ENCODE data around the gene PHTF2. TPM values are rescaled to one million over a fixed set of nuclear protein-coding genes. Genes with fewer than 3 reads are reported as not detected.

The PHTF2 gene
- total and polyA plus RNA-seq, 10 of the 15 experiments (the other 5 are each of a cell fraction or from before 2014, with no cell fraction given): 12.9 to 41.8 (median 27.0) TPM

DNA sequence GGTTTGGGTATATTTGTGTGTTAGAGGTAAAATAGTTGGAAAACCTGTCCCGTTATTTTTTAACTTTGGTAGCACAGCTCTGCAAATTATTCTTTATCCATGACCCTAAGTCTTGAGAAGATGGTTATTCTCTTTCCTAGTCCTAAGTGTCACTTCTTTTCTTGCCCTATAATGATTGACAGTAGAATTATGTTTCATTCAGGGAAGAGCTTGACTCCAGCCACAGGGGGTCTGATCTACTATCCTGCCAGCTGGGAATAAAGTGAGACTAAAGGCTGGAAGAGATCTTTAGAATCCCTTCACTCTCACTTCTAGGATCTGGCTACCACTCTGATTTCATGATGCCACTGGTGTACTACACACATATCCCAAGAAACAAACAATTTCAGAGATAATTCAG, 90.4 kb downstream of the PHTF2 start:
- in situ Hi-C loops (cut with MboI): no loop called here
- Histone ChIP-seq H3K27ac (ENCODE audit: control insufficient read depth, insufficient read depth) (no peak overlapping the region), H2AFZ (ENCODE audit: control insufficient read depth, low read depth, low read length) (no peak overlapping the region), H3K4me1 (ENCODE audit: control insufficient read depth, insufficient read depth, low read length) (no peaks in the 10 kb centered on the region), H4K20me1 (ENCODE audit: control insufficient read depth, insufficient read depth) (no peaks in the 10 kb centered on the region), H3K79me2 (ENCODE audit: control insufficient read depth, insufficient read depth, low read length) (no peaks in the 10 kb centered on the region; the same call in 1 of the 2 replicates), H3K36me3 (ENCODE audit: control insufficient read depth in 2 of 2, insufficient read depth in 2 of 2, low read length in 1 of 2) (no peaks in the 10 kb centered on the region), H3K4me3 (no peak overlapping the region), H3K9ac (ENCODE audit: control insufficient read depth, insufficient read depth, low read length) (no peak overlapping the region), H3K4me2 (ENCODE audit: control insufficient read depth, insufficient read depth) (no peak overlapping the region), H3K9me3 (replicated peaks; ENCODE audit: control insufficient read depth, insufficient read depth, low read length) (no peaks in the 10 kb centered on the region), H3K27me3 (replicated peaks in 1 of 2; ENCODE audit: control insufficient read depth in 2 of 2, insufficient read depth in 2 of 2, low read length in 1 of 2) (no peaks in the 10 kb centered on the region)
- WGBS (ENCODE audit: insufficient coverage, insufficient replicate concordance, low lambda C conversion rate, missing lambda C conversion rate): 100% methylated on average over 1 of the region's 1 CpG
- no peak for ATAC-seq
- ChIA-PET CTCF (no interaction called here), POLR2A (no interaction called here), RAD21 (ENCODE audit: unreplicated experiment) (no interaction called here), SMC1A (ENCODE audit: uncharacterized antibody, unreplicated experiment) (no interaction called here)
- no TSS peak for BruUV-seq (replicated peaks)
- intact Hi-C loops (cut with micrococcal nuclease; ENCODE audit: unreplicated experiment): no loop called here
- DNase-seq (ENCODE audit: low read depth, low spot score): no peak
- no peak for FAIRE-seq
- TF ChIP-seq BHLHE40 (IDR thresholded peaks at IDR 0.05; ENCODE audit: borderline replicate concordance in 1 of 2, low read depth in 2 of 2, low read length in 1 of 2): no peak
- no peak for TF ChIP-seq EGR1 (IDR thresholded peaks at IDR 0.05; ENCODE audit: borderline replicate concordance in 1 of 2, low read depth in 2 of 2, low read length in 2 of 2)
- TF ChIP-seq SMAD5 (IDR thresholded peaks at IDR 0.05; ENCODE audit: low read depth): no peak
- TF ChIP-seq EED (IDR thresholded peaks at IDR 0.05; ENCODE audit: low read depth): no peak
- no peak for TF ChIP-seq CHD2 (IDR thresholded peaks at IDR 0.05; ENCODE audit: borderline replicate concordance, low read depth, low read length)
- TF ChIP-seq CBFB (IDR thresholded peaks at IDR 0.05; ENCODE audit: low read depth): no peak
- TF ChIP-seq, protein P1, sequence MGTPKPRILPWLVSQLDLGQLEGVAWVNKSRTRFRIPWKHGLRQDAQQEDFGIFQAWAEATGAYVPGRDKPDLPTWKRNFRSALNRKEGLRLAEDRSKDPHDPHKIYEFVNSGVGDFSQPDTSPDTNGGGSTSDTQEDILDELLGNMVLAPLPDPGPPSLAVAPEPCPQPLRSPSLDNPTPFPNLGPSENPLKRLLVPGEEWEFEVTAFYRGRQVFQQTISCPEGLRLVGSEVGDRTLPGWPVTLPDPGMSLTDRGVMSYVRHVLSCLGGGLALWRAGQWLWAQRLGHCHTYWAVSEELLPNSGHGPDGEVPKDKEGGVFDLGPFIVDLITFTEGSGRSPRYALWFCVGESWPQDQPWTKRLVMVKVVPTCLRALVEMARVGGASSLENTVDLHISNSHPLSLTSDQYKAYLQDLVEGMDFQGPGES (IDR thresholded peaks at IDR 0.05): no peak
- no peak for TF ChIP-seq KDM1A (IDR thresholded peaks at IDR 0.05; ENCODE audit: borderline replicate concordance)
- TF ChIP-seq PAX5 (IDR thresholded peaks at IDR 0.05; ENCODE audit: borderline replicate concordance, low read depth, low read length): no peak
- no peak for TF ChIP-seq BCL11A (IDR thresholded peaks at IDR 0.05; ENCODE audit: low read depth, low read length)
- no peak for TF ChIP-seq SMAD1 (IDR thresholded peaks at IDR 0.05; ENCODE audit: low read depth, partially characterized antibody)
- TF ChIP-seq PBX3 (IDR thresholded peaks at IDR 0.05; ENCODE audit: insufficient replicate concordance, low read depth, low read length): no peak
- TF ChIP-seq NKRF (conservative IDR thresholded peaks at IDR 0.05): no peak
- no peak for TF ChIP-seq RAD51 (IDR thresholded peaks at IDR 0.05)
- no peak for TF ChIP-seq MEF2A (IDR thresholded peaks at IDR 0.05; ENCODE audit: insufficient read depth, low read depth, low read length)
- TF ChIP-seq PRDM15 (CRISPR knock-in tag; IDR thresholded peaks at IDR 0.05): no peak
- TF ChIP-seq MYC (IDR thresholded peaks at IDR 0.05; ENCODE audit: insufficient read depth, insufficient read length, insufficient replicate concordance, low read length, severe bottlenecking): no peak
- TF ChIP-seq HDAC6 (IDR thresholded peaks at IDR 0.05; ENCODE audit: unreplicated experiment): no peak
